Activated CD4-positive, alpha-beta T cell treated with anti-CD3 and anti-CD28 coated beads for 36 hours (primary cell): ENCODE results near the gene KCNMB3. TPM values are rescaled to one million over a fixed set of nuclear protein-coding genes. Genes with fewer than 3 reads are reported as not detected.
"Not testable (repeated sequence)": the region's sequence is repeated elsewhere in the genome, so short reads cannot be mapped to it uniquely, and the experiment has no call there.

Experiments used
- ATAC-seq: fragments of 200-7000 bp; cut with Tn5 transposase; one replicate; pipeline ENCODE4 v1.10.0; 2021; ENCODE audit warnings: mild to moderate bottlenecking, moderate library complexity
- CTCF ChIA-PET: fragments of 350-600 bp; sonication (Branson Sonifier 250); formaldehyde crosslinking; loops from one replicate; lab custom pipeline; 2021; ENCODE audit warnings: antibody characterized with exemption; lab: Charles Lee
- POLR2A ChIA-PET: fragments of 350-600 bp; sonication (Branson Sonifier 250); formaldehyde crosslinking; loops from one replicate; lab custom pipeline; 2021; ENCODE audit warnings: antibody characterized with exemption, inconsistent platforms; lab: Charles Lee
- DNase-seq: peaks from one replicate; pipeline ENCODE4 v3.0.0-alpha.2; 2020
- H3K27ac Mint-ChIP-seq: one replicate; pipeline ENCODE4 v1.8.0; 2021; ENCODE audit warnings: mixed read lengths
- H3K27me3 Mint-ChIP-seq: one replicate; pipeline ENCODE4 v1.8.0; 2021; ENCODE audit warnings: mixed read lengths
- H3K36me3 Mint-ChIP-seq: one replicate; pipeline ENCODE4 v1.8.0; 2021; ENCODE audit warnings: low read depth, mixed read lengths
- H3K4me1 Mint-ChIP-seq: one replicate; pipeline ENCODE4 v1.8.0; 2021; ENCODE audit warnings: mixed read lengths
- H3K4me3 Mint-ChIP-seq: one replicate; pipeline ENCODE4 v1.8.0; 2021; ENCODE audit warnings: mild to moderate bottlenecking, moderate library complexity, mixed read lengths
- H3K9me3 Mint-ChIP-seq: one replicate; pipeline ENCODE4 v1.8.0; 2021; ENCODE audit warnings: low read depth, mixed read lengths
- intact Hi-C, 2 experiments: fragments of 100-400 bp; cut with DNase I in 1 of 2; cut with micrococcal nuclease in 1 of 2; formaldehyde crosslinking; loops; one replicate each; pipeline versions ENCODE4 v1.14.2 to v1.15.1; 2022 to 2024; cut with DNase I, micrococcal nuclease
- total RNA-seq, 2 experiments: library from RNA; stranded (reverse); gene quantifications; one replicate each; pipeline ENCODE4 v1.2.3, GENCODE V29; 2021

Gene KCNMB3
- total RNA-seq, 2 experiments from 2014 or later = 0.23 to 0.33 TPM

DNA sequence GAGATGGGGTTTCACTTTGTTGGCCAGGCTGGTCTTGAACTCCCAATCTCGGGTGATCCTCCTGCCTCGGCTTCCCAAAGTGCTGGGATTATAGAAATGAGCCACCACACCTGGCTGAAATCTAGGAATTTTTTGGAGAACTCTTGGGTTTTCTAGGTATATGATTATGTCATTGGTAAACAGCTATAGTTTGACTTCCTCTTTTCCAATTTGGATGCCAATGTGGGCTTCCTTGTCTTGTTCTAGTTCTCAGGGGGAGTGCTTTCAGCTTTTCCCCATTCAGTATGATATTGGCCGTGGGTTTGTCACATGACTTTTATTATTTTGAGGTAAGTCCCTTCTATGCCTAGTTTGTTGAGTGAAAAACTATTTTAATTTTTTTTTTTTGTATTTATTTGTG, 17.9 kb downstream of the KCNMB3 start:
- no peak for ATAC-seq
- DNase-seq = no peak
- intact Hi-C loops = no loop called here

DNA sequence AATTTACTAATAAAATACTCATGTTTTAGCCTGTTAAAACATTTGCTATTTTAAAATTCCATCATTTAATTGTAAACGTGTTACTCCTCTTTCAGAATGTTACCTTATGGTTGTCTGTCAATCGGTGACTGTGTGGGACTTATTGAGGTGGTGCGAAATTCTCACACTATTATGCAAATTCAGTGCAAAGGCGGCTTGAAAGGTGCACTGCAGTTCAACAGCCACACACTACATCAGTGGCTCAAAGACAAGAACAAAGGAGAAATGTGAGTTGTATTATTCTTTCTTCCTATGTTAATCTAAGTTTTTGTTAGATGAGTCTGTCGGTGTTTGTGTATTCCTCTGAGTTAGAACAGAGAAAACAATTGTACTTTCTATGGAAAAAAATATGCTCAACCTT, 21.7 kb downstream of the KCNMB3 start:
- no peak overlapping the region for H3K27ac Mint-ChIP-seq
- no peaks in the 10 kb centered on the region for H3K27me3 Mint-ChIP-seq
- no peaks in the 10 kb centered on the region for H3K9me3 Mint-ChIP-seq
- DNase-seq (no peak), ATAC-seq (no peak)
- ChIA-PET CTCF (no interaction called here), POLR2A (no interaction called here)
- peaks cover 5% of the 10 kb centered on the region for H3K4me1 Mint-ChIP-seq
- intact Hi-C loops = no loop called here
- H3K4me3 Mint-ChIP-seq = no peak overlapping the region
- H3K36me3 Mint-ChIP-seq = peaks cover 25% of the 10 kb centered on the region

More for the DNA sequence above, 17.9 kb downstream of the KCNMB3 start:
- POLR2A ChIA-PET = no interaction called here
- Mint-ChIP-seq H3K36me3 (peaks cover 26% of the 10 kb centered on the region), H3K4me3 (no peak overlapping the region), H3K4me1 (peaks cover 6% of the 10 kb centered on the region), H3K9me3 (no peaks in the 10 kb centered on the region), H3K27ac (no peak overlapping the region), H3K27me3 (no peaks in the 10 kb centered on the region)
- CTCF ChIA-PET = interaction anchor here (1.4 kb wide), 1 partner anchor 10 kb away, joined by 3 read pairs; no protein-coding TSS in a partner anchor

DNA sequence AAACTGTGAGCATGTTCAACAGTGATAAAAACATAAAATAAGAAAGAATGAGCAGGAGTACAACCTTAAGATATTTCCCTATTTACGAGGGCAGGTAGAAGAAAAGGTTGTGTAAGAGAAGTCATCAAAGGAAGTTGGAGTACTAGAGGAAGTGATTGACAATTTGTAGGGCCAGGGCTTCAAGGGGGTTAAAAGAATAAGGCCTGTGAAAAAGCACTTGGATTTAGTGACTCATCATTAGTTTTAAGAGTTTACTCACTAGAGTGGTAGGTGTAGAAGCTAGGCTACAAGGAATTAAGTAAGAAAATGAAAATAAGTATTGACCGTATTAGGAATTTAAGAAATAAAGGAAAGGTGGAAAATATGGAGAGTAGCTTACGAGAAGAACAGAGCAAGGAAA, 23.6 kb downstream of the KCNMB3 start:
- ChIA-PET POLR2A (no interaction called here), CTCF (no interaction called here)
- no peaks in the 10 kb centered on the region for H3K27me3 Mint-ChIP-seq
- H3K27ac Mint-ChIP-seq = peak overlapping the region; percentile 47
- peaks cover 23% of the 10 kb centered on the region for H3K36me3 Mint-ChIP-seq
- H3K9me3 Mint-ChIP-seq = no peaks in the 10 kb centered on the region
- ATAC-seq = peak; percentile 51
- DNase-seq = no peak
- intact Hi-C loops = no loop called here
- H3K4me1 Mint-ChIP-seq = peaks cover 5% of the 10 kb centered on the region
- no peak overlapping the region for H3K4me3 Mint-ChIP-seq

DNA sequence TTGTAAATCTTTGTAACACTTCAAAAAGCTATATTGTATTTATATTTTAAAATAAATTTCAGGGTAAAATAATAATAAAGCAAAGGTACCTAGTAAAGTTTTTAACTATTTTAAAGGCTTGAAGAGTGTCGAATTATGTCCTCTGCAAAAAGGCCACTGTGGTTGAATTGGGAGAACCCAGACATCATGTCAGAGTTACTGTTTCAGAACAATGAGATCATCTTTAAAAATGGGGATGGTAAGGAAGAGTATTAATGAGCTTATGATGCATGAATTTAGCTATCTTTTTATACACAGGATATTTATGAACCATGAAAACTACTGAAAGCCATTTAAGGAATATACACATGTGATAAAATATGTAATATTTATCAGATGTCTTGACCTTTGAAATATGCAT, 26.3 kb downstream of the KCNMB3 start:
- ChIA-PET CTCF (no interaction called here), POLR2A (no interaction called here)
- intact Hi-C loops = no loop called here
- Mint-ChIP-seq H3K36me3 (peaks cover 7% of the 10 kb centered on the region), H3K9me3 (no peaks in the 10 kb centered on the region), H3K27me3 (no peaks in the 10 kb centered on the region), H3K4me3 (no peak overlapping the region), H3K27ac (no peak overlapping the region), H3K4me1 (peaks cover 5% of the 10 kb centered on the region)
- no peak for DNase-seq
- ATAC-seq = no peak

DNA sequence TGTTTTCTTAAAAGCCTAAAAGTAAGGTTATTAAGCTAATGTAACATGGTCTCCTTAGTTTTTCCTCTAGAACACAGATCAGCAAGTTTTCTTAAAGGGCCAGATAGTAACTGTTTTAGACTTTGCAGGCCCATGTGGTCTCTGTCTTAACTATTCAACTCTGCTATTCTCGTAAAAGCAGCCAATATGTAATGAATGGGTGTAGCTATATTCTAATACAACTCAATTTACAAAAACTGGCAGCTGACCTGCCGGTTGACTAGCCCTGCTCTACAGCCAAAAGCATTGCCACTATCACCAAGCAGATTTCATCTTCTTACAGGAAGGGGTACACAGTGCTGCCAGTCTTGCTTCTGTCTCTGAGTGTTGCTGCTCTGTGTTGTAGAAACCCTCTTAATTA, 27.4 kb downstream of the KCNMB3 start:
- Mint-ChIP-seq H3K4me1 (peaks cover 5% of the 10 kb centered on the region), H3K9me3 (no peaks in the 10 kb centered on the region), H3K27ac (no peak overlapping the region), H3K4me3 (no peak overlapping the region), H3K27me3 (no peaks in the 10 kb centered on the region), H3K36me3 (peaks cover 9% of the 10 kb centered on the region)
- CTCF ChIA-PET = interaction anchor here (1.0 to 1.1 kb wide), 2 partner anchors 9 to 11 kb away, joined by 3 read pairs; no protein-coding TSS in a partner anchor
- POLR2A ChIA-PET = no interaction called here
- intact Hi-C loops = no loop called here
- ATAC-seq (no peak), DNase-seq (no peak)

DNA sequence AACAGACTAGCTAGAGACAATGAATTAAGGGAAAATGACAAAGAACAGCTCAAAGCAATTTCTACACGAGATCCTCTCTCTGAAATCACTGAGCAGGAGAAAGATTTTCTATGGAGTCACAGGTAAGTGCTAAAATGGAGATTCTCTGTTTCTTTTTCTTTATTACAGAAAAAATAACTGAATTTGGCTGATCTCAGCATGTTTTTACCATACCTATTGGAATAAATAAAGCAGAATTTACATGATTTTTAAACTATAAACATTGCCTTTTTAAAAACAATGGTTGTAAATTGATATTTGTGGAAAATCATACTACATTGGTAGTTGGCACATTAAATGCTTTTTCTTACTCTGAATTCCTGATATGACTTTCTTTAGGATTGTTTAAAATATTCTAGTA, 32.7 kb downstream of the KCNMB3 start:
- H3K27ac Mint-ChIP-seq, H3K4me3 Mint-ChIP-seq, H3K36me3 Mint-ChIP-seq, DNase-seq, CTCF ChIA-PET, H3K27me3 Mint-ChIP-seq, ATAC-seq, POLR2A ChIA-PET, H3K4me1 Mint-ChIP-seq, intact Hi-C loops, H3K9me3 Mint-ChIP-seq: not testable (repeated sequence)

DNA sequence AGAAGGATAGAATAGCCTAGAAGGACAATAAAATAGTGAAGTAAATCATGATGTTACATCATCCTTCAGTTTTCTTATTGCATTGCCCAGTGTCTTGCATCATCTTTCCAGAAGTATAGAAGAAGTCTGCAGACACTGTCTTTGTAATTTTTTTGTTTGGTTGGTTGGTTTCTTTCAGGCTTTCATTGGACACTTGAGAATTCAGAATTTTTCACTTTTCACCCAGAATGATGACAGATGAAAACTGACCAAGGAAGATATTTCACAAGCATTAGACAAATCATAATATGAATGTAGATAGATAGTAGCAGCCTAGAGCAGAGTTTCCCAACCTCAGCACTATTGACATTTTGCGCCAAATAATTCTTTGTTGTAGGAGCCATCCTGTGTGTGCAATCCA, 35.4 kb downstream of the KCNMB3 start:
- H3K36me3 Mint-ChIP-seq, H3K4me3 Mint-ChIP-seq, POLR2A ChIA-PET, H3K4me1 Mint-ChIP-seq, H3K9me3 Mint-ChIP-seq, H3K27me3 Mint-ChIP-seq, ATAC-seq, DNase-seq, CTCF ChIA-PET, intact Hi-C loops: not testable (repeated sequence)
- H3K27ac Mint-ChIP-seq = peak overlapping the region; percentile 47

DNA sequence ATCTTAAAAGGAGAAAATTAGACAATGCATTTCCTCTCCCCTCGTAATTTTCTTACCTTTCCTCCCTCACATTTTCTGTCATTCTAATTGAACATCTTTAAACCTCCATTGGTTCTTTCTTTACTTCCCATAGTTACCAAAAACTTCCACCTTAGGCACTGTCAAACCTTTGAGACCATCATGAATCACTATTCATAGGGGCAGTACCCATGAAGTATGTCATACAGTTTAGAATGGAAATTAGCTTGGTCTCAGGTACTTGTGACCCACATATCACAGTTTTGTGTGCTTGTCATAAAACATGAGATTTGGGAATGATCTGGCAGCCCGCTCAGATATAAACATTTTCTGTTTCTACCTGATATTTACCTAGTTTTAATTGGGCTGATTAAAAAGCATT, 50.1 kb downstream of the KCNMB3 start:
- intact Hi-C loops = no loop called here
- ATAC-seq = peak; percentile 61
- POLR2A ChIA-PET = no interaction called here

DNA sequence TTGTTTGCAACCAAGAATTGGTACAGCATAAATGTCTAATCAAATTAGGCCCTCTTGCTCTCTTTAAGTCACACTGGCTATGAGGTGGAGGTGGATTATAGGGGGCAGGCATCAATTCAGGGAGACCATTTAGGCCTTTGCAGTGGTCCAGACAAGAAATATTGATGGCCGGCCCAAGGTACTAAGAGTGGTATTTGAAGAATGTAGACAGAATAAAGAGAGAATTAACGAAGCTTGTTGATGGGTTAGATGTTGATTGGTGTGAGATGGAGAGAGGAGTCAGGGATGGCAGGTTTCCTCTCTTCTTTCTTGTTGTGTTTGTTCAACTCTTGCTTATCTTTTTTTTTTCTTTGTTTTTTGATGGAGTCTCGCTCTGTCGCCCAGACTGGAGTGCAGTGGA, 54.2 kb downstream of the KCNMB3 start:
- intact Hi-C loops = loop anchor here (1.0 to 5.0 kb wide), 3 partner anchors 16 to 49 kb away; partner anchors contain the start of gene PIK3CA (in 1 of the 2)
- H3K4me1 Mint-ChIP-seq = peaks cover 56% of the 10 kb centered on the region
- H3K36me3 Mint-ChIP-seq = peaks cover 7% of the 10 kb centered on the region
- H3K9me3 Mint-ChIP-seq = no peaks in the 10 kb centered on the region
- ATAC-seq = no peak
- peak overlapping the region; percentile 31 for H3K27ac Mint-ChIP-seq
- ChIA-PET POLR2A (no interaction called here), CTCF (no interaction called here)
- no peaks in the 10 kb centered on the region for H3K27me3 Mint-ChIP-seq
- DNase-seq = no peak
- no peak overlapping the region for H3K4me3 Mint-ChIP-seq

More for the DNA sequence above, 50.1 kb downstream of the KCNMB3 start:
- Mint-ChIP-seq H3K9me3 (no peaks in the 10 kb centered on the region), H3K4me3 (no peak overlapping the region), H3K4me1 (peaks cover 29% of the 10 kb centered on the region), H3K27ac (peak overlapping the region; percentile 43), H3K27me3 (no peaks in the 10 kb centered on the region), H3K36me3 (peaks cover 7% of the 10 kb centered on the region)
- CTCF ChIA-PET = interaction anchor here (0.7 kb wide), 1 partner anchor 14 kb away, joined by 3 read pairs; no protein-coding TSS in a partner anchor
- no peak for DNase-seq

DNA sequence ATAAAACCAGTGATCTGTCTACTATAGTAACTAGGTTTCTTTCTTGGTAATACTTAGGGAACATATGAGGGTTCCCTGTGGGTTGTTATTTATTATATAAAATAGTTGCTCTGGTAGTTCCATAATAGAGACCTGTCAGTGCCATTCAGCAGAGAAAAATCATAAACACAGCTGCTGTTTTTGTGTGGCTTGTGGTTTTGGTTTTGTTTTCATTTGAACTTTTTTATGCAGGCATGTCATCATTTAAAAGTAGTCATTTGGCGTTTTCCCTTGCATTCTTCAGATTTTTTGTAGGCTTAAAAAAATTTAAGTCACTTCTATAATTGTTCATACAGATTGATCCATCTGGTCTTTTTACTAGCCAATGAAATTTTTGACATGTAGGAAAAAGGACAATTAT, 54.8 kb downstream of the KCNMB3 start:
- peak; percentile 78 for ATAC-seq
- H3K9me3 Mint-ChIP-seq = no peaks in the 10 kb centered on the region
- DNase-seq = peak; percentile 8
- H3K27ac Mint-ChIP-seq = no peak overlapping the region
- H3K4me1 Mint-ChIP-seq = peaks cover 57% of the 10 kb centered on the region
- CTCF ChIA-PET = no interaction called here
- H3K4me3 Mint-ChIP-seq = no peak overlapping the region
- H3K27me3 Mint-ChIP-seq = no peaks in the 10 kb centered on the region
- peaks cover 5% of the 10 kb centered on the region for H3K36me3 Mint-ChIP-seq
- intact Hi-C loops = loop anchor here (1.0 to 5.0 kb wide), 3 partner anchors 16 to 49 kb away; partner anchors contain the start of gene PIK3CA (in 1 of the 2)
- POLR2A ChIA-PET = no interaction called here

DNA sequence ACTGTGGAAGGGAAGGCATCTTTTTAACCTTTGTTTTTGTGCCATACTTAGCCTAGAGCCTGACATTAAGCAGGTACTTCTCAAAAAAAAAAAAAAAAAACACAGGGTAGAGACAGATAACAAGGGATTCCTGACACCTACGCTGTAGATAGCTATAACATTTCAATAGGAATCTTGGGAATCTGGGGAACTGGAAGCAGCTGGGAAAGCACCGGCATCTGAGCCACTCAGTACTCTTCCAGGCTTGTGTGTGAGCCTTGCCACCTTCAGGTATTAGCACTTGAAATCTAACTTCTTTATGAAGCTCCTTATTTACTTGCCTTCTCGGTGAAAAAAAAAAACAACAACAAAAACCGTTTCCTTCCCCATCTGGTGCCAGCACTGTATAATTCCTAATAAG, 56.0 kb downstream of the KCNMB3 start:
- no peak for ATAC-seq
- DNase-seq = no peak
- Mint-ChIP-seq H3K9me3 (no peaks in the 10 kb centered on the region), H3K36me3 (no peaks in the 10 kb centered on the region), H3K27me3 (no peaks in the 10 kb centered on the region), H3K4me1 (peaks cover 63% of the 10 kb centered on the region), H3K4me3 (no peak overlapping the region), H3K27ac (no peak overlapping the region)
- POLR2A ChIA-PET = interaction anchor here (0.6 to 0.7 kb wide), 2 partner anchors 11 to 39 kb away, joined by 3 to 7 read pairs; no protein-coding TSS in a partner anchor
- intact Hi-C loops = loop anchor here in 1 of 2 experiments (5.0 kb wide), 1 partner anchor 48 kb away; the partner anchor contains the start of gene PIK3CA
- CTCF ChIA-PET = interaction anchor here (0.6 to 1.1 kb wide), 3 partner anchors 13 to 180 kb away, joined by 3 to 5 read pairs (median 3); no protein-coding TSS in a partner anchor
